ENCODE results near the gene ENPP3. TPM values are rescaled to one million over a fixed set of nuclear protein-coding genes. Genes with fewer than 3 reads are reported as not detected.

ENPP3 gene
- polyA plus RNA-seq, 1 donor from 2014 or later, result 0.50 TPM

- Histone ChIP-seq H3F3A (ENCODE audit: insufficient read depth, low read length, poor library complexity, severe bottlenecking) (no peaks in the 10 kb centered on the region), H2AFZ (ENCODE audit: low read depth, low read length) (no peak overlapping the region), H3K36me3 (ENCODE audit: insufficient read depth, low read length) (no peaks in the 10 kb centered on the region), H3K4me3 (ENCODE audit: low read length) (no peak overlapping the region), H3K9me3 (ENCODE audit: low read length) (no peaks in the 10 kb centered on the region), H3K4me2 (ENCODE audit: low read length) (no peak overlapping the region), H3K9me2 (ENCODE audit: insufficient read depth, low read length) (no peaks in the 10 kb centered on the region), H4K20me1 (ENCODE audit: insufficient read depth) (no peaks in the 10 kb centered on the region), H3K9ac (ENCODE audit: low read length) (no peak overlapping the region), H3K27me3 (ENCODE audit: insufficient read depth, low read depth, low read length) (no peaks in the 10 kb centered on the region), H3K79me2 (replicated peaks; ENCODE audit: insufficient read depth, low read length) (no peaks in the 10 kb centered on the region), H3K27ac (ENCODE audit: low read length) (no peak overlapping the region)
- TF ChIP-seq POLR2AphosphoS5 (IDR thresholded peaks at IDR 0.05) (no peak), CTCF (IDR thresholded peaks at IDR 0.05; ENCODE audit: poor library complexity, severe bottlenecking) (no peak), SMC3 (conservative IDR thresholded peaks at IDR 0.05; ENCODE audit: poor library complexity) (no peak), RAD21 (conservative IDR thresholded peaks at IDR 0.05) (no peak), TAF1 (IDR thresholded peaks at IDR 0.05; ENCODE audit: low read depth) (no peak), MXI1 (conservative IDR thresholded peaks at IDR 0.05; ENCODE audit: poor library complexity, severe bottlenecking) (no peak), EZH2 (IDR thresholded peaks at IDR 0.05; ENCODE audit: borderline replicate concordance, insufficient read depth, low read length, poor library complexity, severe bottlenecking) (no peak), EP300 (conservative IDR thresholded peaks at IDR 0.05; ENCODE audit: poor library complexity, severe bottlenecking) (no peak), REST (IDR thresholded peaks at IDR 0.05; ENCODE audit: borderline replicate concordance) (no peak)
Observed at GRCh38 chr6:131680868-131681267, 43.8 kb downstream of the ENPP3 start.

- Histone ChIP-seq H3K4me2 (ENCODE audit: low read length) (no peak overlapping the region), H2AFZ (ENCODE audit: low read depth, low read length) (no peak overlapping the region), H3K27ac (ENCODE audit: low read length) (no peak overlapping the region), H4K20me1 (ENCODE audit: insufficient read depth) (no peaks in the 10 kb centered on the region), H3K9me2 (ENCODE audit: insufficient read depth, low read length) (no peaks in the 10 kb centered on the region), H3K27me3 (ENCODE audit: insufficient read depth, low read depth, low read length) (no peaks in the 10 kb centered on the region), H3K36me3 (ENCODE audit: insufficient read depth, low read length) (no peaks in the 10 kb centered on the region), H3F3A (ENCODE audit: insufficient read depth, low read length, poor library complexity, severe bottlenecking) (no peaks in the 10 kb centered on the region), H3K9me3 (ENCODE audit: low read length) (no peaks in the 10 kb centered on the region), H3K9ac (ENCODE audit: low read length) (no peak overlapping the region), H3K79me2 (replicated peaks; ENCODE audit: insufficient read depth, low read length) (no peaks in the 10 kb centered on the region), H3K4me3 (ENCODE audit: low read length) (no peak overlapping the region)
- TF ChIP-seq TAF1 (IDR thresholded peaks at IDR 0.05; ENCODE audit: low read depth) (no peak), EZH2 (IDR thresholded peaks at IDR 0.05; ENCODE audit: borderline replicate concordance, insufficient read depth, low read length, poor library complexity, severe bottlenecking) (no peak), POLR2AphosphoS5 (IDR thresholded peaks at IDR 0.05) (no peak)
Observed at GRCh38 chr6:131681585-131681984, 44.5 kb downstream of the ENPP3 start.

GRCh38 chr6:131682442-131682841 lies 45.3 kb downstream of the ENPP3 start:
- no peaks in the 10 kb centered on the region for H4K20me1 ChIP-seq (ENCODE audit: insufficient read depth)
- H3K79me2 ChIP-seq (replicated peaks; ENCODE audit: insufficient read depth, low read length), result no peaks in the 10 kb centered on the region
- H3K27me3 ChIP-seq (ENCODE audit: insufficient read depth, low read depth, low read length), result no peaks in the 10 kb centered on the region
- H3K4me2 ChIP-seq (ENCODE audit: low read length), result no peak overlapping the region
- H3K9ac ChIP-seq (ENCODE audit: low read length), result no peak overlapping the region
- no peak overlapping the region for H3K4me3 ChIP-seq (ENCODE audit: low read length)
- H3K36me3 ChIP-seq (ENCODE audit: insufficient read depth, low read length), result no peaks in the 10 kb centered on the region
- H3F3A ChIP-seq (ENCODE audit: insufficient read depth, low read length, poor library complexity, severe bottlenecking), result no peaks in the 10 kb centered on the region
- no peak overlapping the region for H2AFZ ChIP-seq (ENCODE audit: low read depth, low read length)
- TF ChIP-seq EP300 (conservative IDR thresholded peaks at IDR 0.05; ENCODE audit: poor library complexity, severe bottlenecking), result no peak
- no peak for TF ChIP-seq REST (IDR thresholded peaks at IDR 0.05; ENCODE audit: borderline replicate concordance)
- TF ChIP-seq EZH2 (IDR thresholded peaks at IDR 0.05; ENCODE audit: borderline replicate concordance, insufficient read depth, low read length, poor library complexity, severe bottlenecking), result no peak
- no peak for TF ChIP-seq CTCF (IDR thresholded peaks at IDR 0.05; ENCODE audit: poor library complexity, severe bottlenecking)
- TF ChIP-seq MXI1 (conservative IDR thresholded peaks at IDR 0.05; ENCODE audit: poor library complexity, severe bottlenecking), result no peak
- no peak for TF ChIP-seq TAF1 (IDR thresholded peaks at IDR 0.05; ENCODE audit: low read depth)
- no peak for TF ChIP-seq RAD21 (conservative IDR thresholded peaks at IDR 0.05)
- TF ChIP-seq SMC3 (conservative IDR thresholded peaks at IDR 0.05; ENCODE audit: poor library complexity), result no peak
- TF ChIP-seq POLR2AphosphoS5 (IDR thresholded peaks at IDR 0.05), result no peak
- H3K9me2 ChIP-seq (ENCODE audit: insufficient read depth, low read length), result no peaks in the 10 kb centered on the region
- no peak overlapping the region for H3K27ac ChIP-seq (ENCODE audit: low read length)
- no peaks in the 10 kb centered on the region for H3K9me3 ChIP-seq (ENCODE audit: low read length)
